Measurements from ENCODE around the gene N4BP2L2.

GRCh38 chr13:32409001-32409313, 129.6 kb downstream of the N4BP2L2 start:
- TF ChIP-seq FOS (IDR thresholded peaks at IDR 0.05; ENCODE audit: low read depth, low read length) (no peak), SMC3 (IDR thresholded peaks at IDR 0.05; ENCODE audit: low read depth, low read length) (no peak), MAFK (IDR thresholded peaks at IDR 0.05; ENCODE audit: low read depth, low read length) (no peak), RFX5 (IDR thresholded peaks at IDR 0.05; ENCODE audit: low read depth, low read length) (no peak), CTCF (conservative IDR thresholded peaks at IDR 0.05; ENCODE audit: low read depth, low read length) (no peak), USF2 (IDR thresholded peaks at IDR 0.05; ENCODE audit: low read depth, low read length) (no peak), CHD1 (IDR thresholded peaks at IDR 0.05; ENCODE audit: low read depth, low read length) (no peak), RCOR1 (IDR thresholded peaks at IDR 0.05; ENCODE audit: insufficient replicate concordance, low read length) (no peak), MXI1 (IDR thresholded peaks at IDR 0.05; ENCODE audit: borderline replicate concordance, low read depth, low read length) (no peak), POLR2A (IDR thresholded peaks at IDR 0.05; ENCODE audit: low read depth, low read length) (no peak), RAD21 (IDR thresholded peaks at IDR 0.05; ENCODE audit: low read length) (no peak)

Data from IMR-90 (cell line).